Right ventricle myocardium inferior (tissue), 1 donor: ENCODE data around the gene LRIG1. TPM values are rescaled to one million over a fixed set of nuclear protein-coding genes. Genes with fewer than 3 reads are reported as not detected.

Experiments
- ATAC-seq: fragments of 200-7000 bp; cut with Tn5 transposase; one replicate; pipeline ENCODE4 v1.9.1; 2020; ENCODE audit warnings: mild to moderate bottlenecking, moderate library complexity
- DNase-seq: peaks from one replicate; pipeline ENCODE4 v3.0.0; 2021; ENCODE audit errors: missing footprints
- intact Hi-C: fragments of 100-400 bp; cut with DNase I; formaldehyde crosslinking; loops from one replicate; pipeline ENCODE4 v1.11.0; 2022
- total RNA-seq: library from RNA; stranded (reverse); fragmentation: NEBNext Ultra II Directional; extraction: Animal tissue kit (Norgen Biotek cat#: 25700); gene quantifications from one replicate; pipeline ENCODE4 v1.2.1, GENCODE V29; 2021
- donor health status: DM: no; HTN: yes; CAD: no; lungs with severe emphysema.

LRIG1 gene
- total RNA-seq, 1 donor from 2014 or later: 93.8 TPM

- DNase-seq (no peak), ATAC-seq (no peak)
- intact Hi-C loops: no loop called here
Observed at GRCh38 chr3:66457252-66457651, 43.6 kb downstream of the LRIG1 start.

DNA sequence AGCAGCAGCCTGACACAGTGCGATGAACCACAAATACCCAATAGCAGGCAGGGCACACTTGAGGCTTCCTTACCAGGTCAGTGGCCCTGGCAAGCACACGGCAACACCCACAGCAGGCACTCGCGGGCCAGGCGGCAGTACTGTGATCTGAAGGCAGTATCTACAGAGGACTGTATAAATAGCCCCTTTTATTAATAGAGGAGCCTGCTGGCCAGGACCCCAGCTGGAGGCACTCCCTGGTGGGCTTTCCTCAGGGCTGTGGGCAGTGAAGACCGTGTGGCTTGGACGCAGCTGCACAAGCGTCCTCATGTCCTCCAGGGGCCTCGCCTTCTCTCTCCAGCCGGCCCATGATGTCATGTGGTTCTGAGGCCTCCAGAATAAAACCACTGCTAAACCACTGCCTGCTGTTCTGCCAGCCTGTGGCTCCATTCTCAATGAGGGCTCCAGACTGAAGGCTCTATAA, 44.1 kb downstream of the LRIG1 start:
- intact Hi-C loops: no loop called here
- ATAC-seq: peak; percentile 68

GRCh38 chr3:66454464-66454859, 46.4 kb downstream of the LRIG1 start:
- ATAC-seq (no peak), DNase-seq (no peak)
- intact Hi-C loops: loop anchor here (5.0 kb wide), 1 partner anchor 47 kb away; no protein-coding TSS in a partner anchor

More for the DNA sequence above, 44.1 kb downstream of the LRIG1 start:
- peak; percentile 75 for DNase-seq

GRCh38 chr3:66453651-66454463, 47.0 kb downstream of the LRIG1 start:
- DNase-seq: no peak
- intact Hi-C loops: loop anchor here (5.0 kb wide), 1 partner anchor 47 kb away; no protein-coding TSS in a partner anchor
- no peak for ATAC-seq

- peak; percentile 49 for ATAC-seq
- intact Hi-C loops: loop anchor here (5.0 kb wide), 1 partner anchor 45 kb away; no protein-coding TSS in a partner anchor
- DNase-seq: peak; percentile 75
Observed at GRCh38 chr3:66452303-66453011, 48.4 kb downstream of the LRIG1 start.

DNA sequence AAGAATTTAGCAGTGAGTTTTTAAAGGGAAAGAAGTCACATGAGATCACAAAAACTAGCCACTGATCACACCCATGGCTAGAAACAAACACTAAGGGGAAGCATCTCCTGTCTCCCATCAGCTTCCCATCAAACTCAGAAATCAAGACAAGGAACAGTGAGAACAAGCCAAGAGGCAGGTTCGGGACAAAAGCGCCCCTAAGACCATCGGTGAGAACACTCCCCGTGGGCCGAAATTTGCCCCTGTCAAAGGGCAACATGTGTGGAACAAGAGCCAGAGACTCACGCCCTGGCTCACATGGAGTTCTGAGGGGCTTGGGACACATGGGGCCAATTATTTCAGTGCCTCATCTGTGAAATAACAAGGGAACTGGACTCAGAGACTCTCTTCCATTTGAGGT, 49.1 kb downstream of the LRIG1 start:
- intact Hi-C loops: loop anchor here (2.0 to 5.0 kb wide), 2 partner anchors 44 to 49 kb away; partner anchors contain the start of gene LRIG1
- DNase-seq (no peak), ATAC-seq (no peak)

- intact Hi-C loops: loop anchor here (2.0 to 5.0 kb wide), 2 partner anchors 43 to 50 kb away; partner anchors contain the start of gene LRIG1
- ATAC-seq: peak; percentile 52
Observed at GRCh38 chr3:66450390-66451022, 50.3 kb downstream of the LRIG1 start.

GRCh38 chr3:66449411-66449974, 51.3 kb downstream of the LRIG1 start:
- no peak for DNase-seq
- ATAC-seq: peak; percentile 47

More at GRCh38 chr3:66450390-66451022, 50.3 kb downstream of the LRIG1 start:
- no peak for DNase-seq

DNA sequence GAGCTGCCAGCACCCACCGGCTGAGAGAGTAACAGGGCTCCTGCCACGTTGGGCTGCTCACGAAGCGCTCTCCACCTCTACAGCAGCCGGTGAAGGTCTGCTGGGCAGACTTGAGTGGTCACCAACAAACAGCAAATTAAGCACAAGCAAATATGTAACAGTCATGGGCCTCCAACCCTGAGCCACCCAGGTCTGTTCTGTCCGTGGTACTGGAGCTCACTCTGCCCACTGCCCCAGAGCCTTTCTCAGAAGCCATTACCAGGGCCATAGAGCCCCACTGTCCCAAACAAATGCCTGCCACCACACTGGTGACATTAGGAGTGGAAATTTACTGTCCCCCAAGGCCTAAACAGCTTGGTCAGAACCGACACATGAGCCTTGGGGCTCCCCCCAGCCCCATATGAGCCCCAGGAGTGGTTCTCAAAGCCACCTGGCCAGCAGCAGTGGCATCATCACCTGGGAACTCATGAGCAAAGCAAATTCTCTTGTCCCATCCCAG, 56.6 kb downstream of the LRIG1 start:
- no peak for DNase-seq
- ATAC-seq: no peak
- intact Hi-C loops: no loop called here

More at GRCh38 chr3:66449411-66449974, 51.3 kb downstream of the LRIG1 start:
- intact Hi-C loops: no loop called here

DNA sequence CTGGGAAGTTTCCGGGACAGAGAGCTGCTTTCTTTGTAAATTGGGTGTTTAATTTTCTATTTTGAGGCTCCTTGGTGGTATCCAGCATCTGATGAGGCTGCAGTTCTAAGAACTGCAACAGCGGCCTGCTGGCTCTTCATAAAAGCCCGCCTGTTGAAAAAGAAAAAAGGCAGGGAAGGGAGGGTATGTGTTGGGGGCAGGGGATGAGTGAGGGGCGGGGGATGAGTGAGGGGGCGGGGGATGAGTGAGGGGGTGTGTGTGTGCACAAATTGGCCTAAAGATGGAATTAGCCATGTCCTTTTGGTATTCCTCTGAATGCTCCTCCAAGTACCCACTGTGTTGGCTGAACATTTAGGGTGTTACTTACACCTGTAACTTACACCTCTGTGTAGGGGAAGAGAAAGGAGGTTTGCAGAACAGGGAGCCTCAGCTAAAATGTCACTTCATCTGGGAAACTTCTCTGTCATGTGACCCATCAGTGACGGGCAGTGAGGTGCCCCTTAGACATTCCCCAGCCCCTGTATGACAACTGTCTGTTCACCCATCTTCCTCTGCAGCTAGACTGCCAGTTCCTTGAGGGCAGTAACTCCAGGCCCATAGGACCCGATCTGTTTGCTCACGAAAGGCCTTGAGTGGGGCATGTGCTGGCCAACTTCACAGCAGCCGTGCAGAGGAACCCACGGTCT, 57.6 kb downstream of the LRIG1 start:
- no peak for ATAC-seq
- intact Hi-C loops: no loop called here
- no peak for DNase-seq

DNA sequence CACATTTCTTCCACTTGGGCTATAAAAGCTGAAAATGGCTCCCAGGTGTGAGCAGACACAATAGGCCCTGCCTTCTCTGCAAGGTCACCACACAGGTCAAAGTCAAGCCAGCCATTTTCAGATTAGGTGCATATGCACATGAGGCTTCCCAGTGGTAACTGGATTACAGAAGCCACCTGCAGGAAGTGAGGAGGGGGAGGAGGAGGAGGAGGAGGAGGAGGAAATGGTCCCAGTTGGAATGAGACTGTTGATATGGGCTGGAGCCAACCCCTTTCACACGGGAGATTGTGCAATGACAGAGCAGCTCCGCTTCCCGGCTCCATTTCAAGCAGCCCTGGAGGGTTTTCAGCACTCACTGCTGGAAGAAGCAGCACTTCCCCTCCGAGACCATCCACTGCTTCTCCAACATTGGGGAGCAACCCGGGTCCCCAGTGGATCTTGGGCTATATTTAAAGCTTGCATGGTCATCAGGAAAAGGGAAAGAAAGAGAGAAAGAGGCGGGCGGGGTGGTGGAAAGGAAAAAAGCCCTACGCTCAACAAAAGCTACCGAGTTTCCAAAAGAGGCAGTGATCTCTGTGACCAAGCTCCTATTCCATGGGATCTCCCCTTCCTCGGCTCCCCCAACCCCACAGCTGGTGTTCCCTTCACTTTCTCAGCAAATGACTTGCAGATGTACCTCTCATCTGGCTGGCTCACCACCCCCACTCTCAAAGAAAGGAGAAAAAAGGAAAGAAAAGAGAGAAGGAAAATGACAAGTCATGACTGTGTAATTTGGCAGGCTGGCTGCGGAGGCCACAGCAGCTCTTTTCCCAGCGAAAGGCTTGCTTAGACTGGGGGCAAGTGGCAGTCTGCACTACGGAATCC, 58.3 kb downstream of the LRIG1 start:
- DNase-seq: peak; percentile 78
- peak; percentile 87 for ATAC-seq
- intact Hi-C loops: no loop called here

- ATAC-seq: no peak
Observed at GRCh38 chr3:66441692-66442091, 59.1 kb downstream of the LRIG1 start.

GRCh38 chr3:66441129-66441528, 59.7 kb downstream of the LRIG1 start:
- DNase-seq (no peak), ATAC-seq (no peak)
- intact Hi-C loops: no loop called here

More at GRCh38 chr3:66441692-66442091, 59.1 kb downstream of the LRIG1 start:
- DNase-seq: no peak
- intact Hi-C loops: no loop called here

GRCh38 chr3:66439666-66440344, 61.0 kb downstream of the LRIG1 start:
- no peak for DNase-seq
- intact Hi-C loops: no loop called here
- ATAC-seq: no peak

- DNase-seq: no peak
- ATAC-seq: no peak
- intact Hi-C loops: no loop called here
Observed at GRCh38 chr3:66438046-66438445, 62.8 kb downstream of the LRIG1 start.

GRCh38 chr3:66437341-66437929, 63.4 kb downstream of the LRIG1 start:
- no peak for ATAC-seq

More at GRCh38 chr3:66437341-66437929, 63.4 kb downstream of the LRIG1 start:
- no peak for DNase-seq
- intact Hi-C loops: no loop called here
